HepG2 (cell line): ENCODE measurements around the gene PDK2. TPM values are rescaled to one million over a fixed set of nuclear protein-coding genes. Genes with fewer than 3 reads are reported as not detected.

Experiments used
- AGO1 ChIP-seq: fragments of 200-400 bp; formaldehyde crosslinking; IDR thresholded peaks from 2 replicates; pipeline ENCODE4 v1.6.1; 2017; ENCODE audit warnings: mild to moderate bottlenecking, low read depth, low read length, moderate library complexity; ENCODE audit not compliant: poor library complexity, severe bottlenecking
- CEBPG ChIP-seq: IDR thresholded peaks from 2 replicates; pipeline ENCODE4 v1.6.1; 2016
- DMAP1 ChIP-seq: IDR thresholded peaks from 2 replicates; pipeline ENCODE4 v1.6.1; 2016
- GATAD1 ChIP-seq: IDR thresholded peaks from 2 replicates; pipeline ENCODE4 v1.6.1; 2016; ENCODE audit warnings: missing genetic modification reagents, missing compliant biosample characterization
- GTF3A ChIP-seq: sonication (generic); formaldehyde crosslinking; conservative IDR thresholded peaks from 2 replicates; pipeline ENCODE4 v1.4.0; 2020; ENCODE audit warnings: mild to moderate bottlenecking, missing genetic modification reagents
- LBX2 ChIP-seq: sonication (generic); formaldehyde crosslinking; IDR thresholded peaks from 2 replicates; pipeline ENCODE4 v1.5.0; 2020; ENCODE audit warnings: missing genetic modification reagents, mild to moderate bottlenecking, borderline replicate concordance
- PRDM10 ChIP-seq: sonication (generic); formaldehyde crosslinking; IDR thresholded peaks from 2 replicates; pipeline ENCODE4 v1.4.0; 2020; ENCODE audit warnings: low read depth, missing genetic modification reagents
- TRAFD1 ChIP-seq: sonication (generic); formaldehyde crosslinking; IDR thresholded peaks from 2 replicates; pipeline ENCODE4 v1.5.1; 2020; ENCODE audit warnings: missing genetic modification reagents, mild to moderate bottlenecking, borderline replicate concordance
- WIZ ChIP-seq: sonication (generic); formaldehyde crosslinking; IDR thresholded peaks from 2 replicates; pipeline ENCODE4 v1.5.1; 2020; ENCODE audit warnings: mild to moderate bottlenecking, missing genetic modification reagents
- ZBTB10 ChIP-seq: sonication (generic); formaldehyde crosslinking; IDR thresholded peaks from 2 replicates; pipeline ENCODE4 v1.4.0; 2020; ENCODE audit warnings: missing genetic modification reagents, borderline replicate concordance
- ZBTB21 ChIP-seq: sonication (generic); formaldehyde crosslinking; IDR thresholded peaks from 2 replicates; pipeline ENCODE4 v1.4.0; 2020; ENCODE audit warnings: missing genetic modification reagents
- ZIK1 ChIP-seq: sonication (generic); formaldehyde crosslinking; IDR thresholded peaks from 2 replicates; pipeline ENCODE4 v1.5.0; 2020; ENCODE audit warnings: mild to moderate bottlenecking, low read depth, missing genetic modification reagents, borderline replicate concordance
- ZNF276 ChIP-seq: sonication (generic); formaldehyde crosslinking; IDR thresholded peaks from 2 replicates; pipeline ENCODE4 v1.4.0; 2020; ENCODE audit warnings: mild to moderate bottlenecking, low read depth, missing genetic modification reagents
- ZNF343 ChIP-seq: sonication (generic); formaldehyde crosslinking; IDR thresholded peaks from 2 replicates; pipeline ENCODE4 v1.4.0; 2020; ENCODE audit warnings: mild to moderate bottlenecking, missing genetic modification reagents
- polyA plus RNA-seq, 8 experiments: library from polyadenylated mRNA; depleted of rRNA in 3 of 8; stranded (reverse) in 7 of 8; unstranded in 1 of 8; fragments of >200 nt; fragmentation: Illumina TruSeq in 4 of 8; extraction: Trizol in 4 of 8; gene quantifications; 2 replicates each; pipeline versions ENCODE4 v1.2.1 to v1.2.3, GENCODE V29; 2011 to 2016; ENCODE audit warnings: low read depth in 4 of 8, missing spikeins in 1 of 8, mixed read lengths in 1 of 8; ENCODE audit not compliant: insufficient read depth in 1 of 8
- total RNA-seq, 5 experiments: library from RNA; depleted of rRNA; stranded (reverse); fragments of >200 nt; fragmentation: Illumina TruSeq; extraction: Trizol; gene quantifications; 2 replicates each; pipeline ENCODE4 v1.2.3, GENCODE V29; 2016; ENCODE audit warnings: low read depth in 1 of 5

Gene PDK2
- total and polyA plus RNA-seq, 2 of the 13 experiments (the other 11 are each of a cell fraction or from before 2014, with no cell fraction given) = 18.5 to 59.7 TPM

- TF ChIP-seq LBX2 (CRISPR knock-in tag) = peak; percentile 92
- TF ChIP-seq AGO1 = peak; percentile 66
- no peak for TF ChIP-seq TRAFD1
- no peak for TF ChIP-seq ZBTB10 (CRISPR knock-in tag)
- 0 out of 2 replicates have a peak, but pooled peaks have one; percentile 39 for TF ChIP-seq CEBPG (CRISPR knock-in tag)
- peak; percentile 48; the same call in 1 of the 2 replicates for TF ChIP-seq ZNF276 (CRISPR knock-in tag)
- no peak for TF ChIP-seq ZBTB21 (CRISPR knock-in tag)
- peak; percentile 86; the same call in 1 of the 2 replicates for TF ChIP-seq ZIK1 (CRISPR knock-in tag)
- TF ChIP-seq GATAD1 (CRISPR knock-in tag) = 0 out of 2 replicates have a peak, but pooled peaks have one; percentile 53
- no peak for TF ChIP-seq PRDM10 (CRISPR knock-in tag)
- TF ChIP-seq GTF3A (CRISPR knock-in tag) = 0 out of 2 replicates have a peak, but pooled peaks have one; percentile 86
- TF ChIP-seq ZNF343 (CRISPR knock-in tag) = no peak
- TF ChIP-seq DMAP1 = peak; percentile 29; the same call in 1 of the 2 replicates
- TF ChIP-seq WIZ = no peak
Observed at GRCh38 chr17:50161023-50161910, 66.1 kb downstream of the PDK2 start (continued).
